Measurements from ENCODE around the gene CSNK1A1.

GRCh38 chr5:149580808-149581191, 29.6 kb upstream of the CSNK1A1 start:
- TF ChIP-seq SIN3A (IDR thresholded peaks at IDR 0.05; ENCODE audit: borderline replicate concordance, insufficient read depth, low read depth, low read length), result no peak
- TF ChIP-seq CTCF (IDR thresholded peaks at IDR 0.05), result no peak
- TF ChIP-seq POLR2AphosphoS5 (IDR thresholded peaks at IDR 0.05; ENCODE audit: low read depth, low read length), result no peak
- TF ChIP-seq REST (IDR thresholded peaks at IDR 0.05; ENCODE audit: insufficient read depth in 1 of 2, low read depth in 2 of 2, low read length in 1 of 2), result no peak

Measured in Panc1 (cell line).